ENCODE measurements around the gene NBAS.

NBAS gene

GRCh38 chr2:15141211-15141610 is 419.9 kb downstream of the NBAS start:
- no peak for TF ChIP-seq CTCF (IDR thresholded peaks at IDR 0.05; ENCODE audit: low read depth, low read length, missing control alignments)
- in situ Hi-C loops (cut with HindIII; ENCODE audit: low sequenced_read_pairs), result no loop called here
- DNase-seq (ENCODE audit: low read depth), result no peak
- no peak overlapping the region for H3K4me3 ChIP-seq (ENCODE audit: low read depth, low read length)

GRCh38 chr2:15136639-15137038 is 424.5 kb downstream of the NBAS start:
- no peak for TF ChIP-seq CTCF (IDR thresholded peaks at IDR 0.05; ENCODE audit: low read depth, low read length, missing control alignments)
- in situ Hi-C loops (cut with HindIII; ENCODE audit: low sequenced_read_pairs), result no loop called here
- no peak overlapping the region for H3K4me3 ChIP-seq (ENCODE audit: low read depth, low read length)
- DNase-seq (ENCODE audit: low read depth), result no peak

- no peak for TF ChIP-seq CTCF (IDR thresholded peaks at IDR 0.05; ENCODE audit: low read depth, low read length, missing control alignments)
- in situ Hi-C loops (cut with HindIII; ENCODE audit: low sequenced_read_pairs), result no loop called here
- DNase-seq (ENCODE audit: low read depth), result no peak
- no peak overlapping the region for H3K4me3 ChIP-seq (ENCODE audit: low read depth, low read length)
These were observed 426.2 kb downstream of the NBAS start for GRCh38 chr2:15134957-15135356.

GRCh38 chr2:15133461-15133860 is 427.7 kb downstream of the NBAS start:
- no peak overlapping the region for H3K4me3 ChIP-seq (ENCODE audit: low read depth, low read length)
- in situ Hi-C loops (cut with HindIII; ENCODE audit: low sequenced_read_pairs), result no loop called here
- no peak for TF ChIP-seq CTCF (IDR thresholded peaks at IDR 0.05; ENCODE audit: low read depth, low read length, missing control alignments)
- DNase-seq (ENCODE audit: low read depth), result no peak

- DNase-seq (ENCODE audit: low read depth), result no peak
- in situ Hi-C loops (cut with HindIII; ENCODE audit: low sequenced_read_pairs), result no loop called here
- TF ChIP-seq CTCF (IDR thresholded peaks at IDR 0.05; ENCODE audit: low read depth, low read length, missing control alignments), result no peak
- H3K4me3 ChIP-seq (ENCODE audit: low read depth, low read length), result no peak overlapping the region
These were observed 432.3 kb downstream of the NBAS start for GRCh38 chr2:15128846-15129245.

- TF ChIP-seq CTCF (IDR thresholded peaks at IDR 0.05; ENCODE audit: low read depth, low read length, missing control alignments), result no peak
- DNase-seq (ENCODE audit: low read depth), result no peak
- in situ Hi-C loops (cut with HindIII; ENCODE audit: low sequenced_read_pairs), result no loop called here
- H3K4me3 ChIP-seq (ENCODE audit: low read depth, low read length), result no peak overlapping the region
These were observed 433.3 kb downstream of the NBAS start for GRCh38 chr2:15127876-15128275.

- TF ChIP-seq CTCF (IDR thresholded peaks at IDR 0.05; ENCODE audit: low read depth, low read length, missing control alignments), result no peak
- no peak for DNase-seq (ENCODE audit: low read depth)
- in situ Hi-C loops (cut with HindIII; ENCODE audit: low sequenced_read_pairs), result no loop called here
- H3K4me3 ChIP-seq (ENCODE audit: low read depth, low read length), result no peak overlapping the region
These were observed 433.8 kb downstream of the NBAS start for GRCh38 chr2:15127301-15127700.
